ENCODE measurements around the gene REPS1. TPM values are rescaled to one million over a fixed set of nuclear protein-coding genes. Genes with fewer than 3 reads are reported as not detected.
A peak's percentile ranks its signal among the peaks of the same experiment; 100 is the strongest.

REPS1 gene
- total RNA-seq, 1 experiment from 2014 or later = 74.4 TPM

- no peaks in the 10 kb centered on the region for H3K27me3 ChIP-seq (ENCODE audit: insufficient read depth, low read length)
- no peak overlapping the region for H3K4me3 Mint-ChIP-seq
- H4K91ac ChIP-seq (ENCODE audit: insufficient read length, low read depth, low read length) = no peak overlapping the region
- H3K23ac ChIP-seq (ENCODE audit: insufficient read length, low read depth, low read length) = no peak overlapping the region
- H3K27ac ChIP-seq (ENCODE audit: insufficient read length, low read depth, low read length) = no peak overlapping the region
- no peak for DNase-seq
- no peak overlapping the region for H3K4ac ChIP-seq (ENCODE audit: low read depth, low read length)
- H2BK15ac ChIP-seq (ENCODE audit: low read depth, low read length) = no peak overlapping the region
- H2AFZ ChIP-seq (ENCODE audit: low read length) = no peak overlapping the region
- H3K9me3 ChIP-seq (ENCODE audit: control insufficient read depth, low read depth, low read length) = no peaks in the 10 kb centered on the region
- no peak overlapping the region for H2AK5ac ChIP-seq (ENCODE audit: insufficient read length, low read length)
- H3T11ph ChIP-seq (ENCODE audit: low read length) = no peak overlapping the region
- peaks cover 2% of the 10 kb centered on the region; the same call in 1 of the 2 replicates for H3K4me1 ChIP-seq (ENCODE audit: insufficient read depth, low read length)
- H4K8ac ChIP-seq (replicated peaks; ENCODE audit: insufficient read length, low read depth, low read length) = no peak overlapping the region
- WGBS (ENCODE audit: extremely low coverage, insufficient read length, low lambda C conversion rate) = no CpG with 5 or more reads among the region's 2 CpGs
- H3K9ac ChIP-seq (ENCODE audit: extremely low read depth, insufficient read length, low read length) = no peak overlapping the region
- H2BK12ac ChIP-seq (ENCODE audit: insufficient read length, low read depth, low read length) = no peak overlapping the region
- no peaks in the 10 kb centered on the region for H4K20me1 ChIP-seq (ENCODE audit: control insufficient read depth, insufficient read depth, insufficient read length)
- H3K9me3 Mint-ChIP-seq = no peaks in the 10 kb centered on the region
- no peak for TF ChIP-seq CTCF (conservative IDR thresholded peaks at IDR 0.05)
- no peaks in the 10 kb centered on the region for H3K23me2 ChIP-seq (ENCODE audit: insufficient read length, low read depth, low read length, poor library complexity, severe bottlenecking)
- H3K27ac Mint-ChIP-seq = peak overlapping the region in 2 of 3 experiments; percentile 1 to 33; a peak in 1 of 7 replicates
- no peaks in the 10 kb centered on the region for H3K27me3 Mint-ChIP-seq (ENCODE audit: low read depth)
- no peak overlapping the region for H2BK120ac ChIP-seq (ENCODE audit: low read depth, low read length, poor library complexity, severe bottlenecking)
- no peak overlapping the region for H2BK20ac ChIP-seq (ENCODE audit: low read depth, low read length, poor library complexity, severe bottlenecking)
- H4K5ac ChIP-seq (ENCODE audit: insufficient read length, low read depth, low read length) = no peak overlapping the region
- no peak overlapping the region for H3K14ac ChIP-seq (ENCODE audit: insufficient read depth, low read length)
- H2BK5ac ChIP-seq (ENCODE audit: insufficient read length, low read length) = no peak overlapping the region
- peaks cover 9% of the 10 kb centered on the region; the same call in 1 of the 2 replicates for H3K79me2 ChIP-seq (ENCODE audit: insufficient read depth, low read length)
- no peak overlapping the region for H3K56ac ChIP-seq (ENCODE audit: insufficient read length, low read depth, low read length)
- H3K79me1 ChIP-seq (ENCODE audit: insufficient read depth, low read depth, low read length, poor library complexity, severe bottlenecking) = peaks cover 2% of the 10 kb centered on the region
- peaks cover 0 to 10% (median 0%) of the 10 kb centered on the region in 3 experiments; a peak in 1 of 7 replicates for H3K36me3 Mint-ChIP-seq (ENCODE audit: insufficient read depth in 1 of 3, low read depth in 3 of 3)
- peaks cover 28 to 32% of the 10 kb centered on the region in 2 experiments for H3K4me1 Mint-ChIP-seq
- no peak overlapping the region for H3K4me2 ChIP-seq (ENCODE audit: insufficient read depth, insufficient read length, low read length)
- H3K18ac ChIP-seq (ENCODE audit: insufficient read length, low read depth, low read length) = no peak overlapping the region
These were observed 30.6 kb downstream of the REPS1 start for GRCh38 chr6:138957484-138957883.
